A673 (cell line): ENCODE measurements around the gene UTS2R.

Experiments
- EZH2 ChIP-seq: fragments of 200-600 bp; sonication (generic); IDR thresholded peaks from 2 replicates; pipeline ENCODE4 v1.6.1; 2017; ENCODE audit warnings: borderline replicate concordance, low read depth, mild to moderate bottlenecking, mixed read lengths, antibody characterized with exemption, low read length; ENCODE audit not compliant: poor library complexity, severe bottlenecking
- TF ChIP-seq, protein P1 (sequence below): fragments of 300-800, 200-600 bp; sonication (generic); conservative IDR thresholded peaks from 2 replicates; pipeline ENCODE4 v1.5.1; 2017; ENCODE audit warnings: low read depth, mild to moderate bottlenecking, antibody characterized with exemption, low read length, moderate library complexity, mixed read lengths

DNA sequence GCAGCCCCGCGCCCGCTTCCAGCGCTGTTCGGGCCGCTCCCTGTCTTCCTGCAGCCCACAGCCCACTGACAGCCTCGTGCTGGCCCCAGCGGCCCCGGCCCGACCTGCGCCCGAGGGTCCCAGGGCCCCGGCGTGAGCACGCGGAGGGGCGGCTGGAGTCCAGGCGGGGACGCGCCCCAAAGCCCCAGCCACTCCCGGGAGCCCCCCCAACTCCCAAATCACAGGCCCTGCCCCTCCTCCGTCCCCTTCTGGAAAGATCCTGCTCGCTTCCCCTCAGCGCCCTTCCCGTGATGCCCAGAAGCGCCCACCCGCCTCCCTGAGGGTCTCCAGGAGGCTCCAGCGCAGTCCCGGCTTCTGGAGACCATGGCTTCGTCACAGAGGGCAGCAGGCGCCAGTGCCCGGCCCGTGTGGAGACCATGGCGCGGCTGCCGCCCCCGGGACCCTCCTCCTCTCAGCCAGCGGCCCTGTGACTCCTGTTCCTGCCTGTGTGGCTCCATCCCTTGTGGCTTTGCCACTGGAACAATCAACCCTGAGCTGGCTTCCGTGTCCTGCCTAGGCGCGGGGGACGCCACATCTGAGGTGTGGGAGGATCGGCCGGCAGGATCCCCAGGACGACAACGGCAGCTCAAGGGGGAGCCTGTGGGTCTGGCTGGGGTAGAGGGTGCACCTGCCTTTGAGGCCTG, 3.9 kb downstream of the UTS2R start:
- TF ChIP-seq EZH2, result no peak
- TF ChIP-seq, protein P1, sequence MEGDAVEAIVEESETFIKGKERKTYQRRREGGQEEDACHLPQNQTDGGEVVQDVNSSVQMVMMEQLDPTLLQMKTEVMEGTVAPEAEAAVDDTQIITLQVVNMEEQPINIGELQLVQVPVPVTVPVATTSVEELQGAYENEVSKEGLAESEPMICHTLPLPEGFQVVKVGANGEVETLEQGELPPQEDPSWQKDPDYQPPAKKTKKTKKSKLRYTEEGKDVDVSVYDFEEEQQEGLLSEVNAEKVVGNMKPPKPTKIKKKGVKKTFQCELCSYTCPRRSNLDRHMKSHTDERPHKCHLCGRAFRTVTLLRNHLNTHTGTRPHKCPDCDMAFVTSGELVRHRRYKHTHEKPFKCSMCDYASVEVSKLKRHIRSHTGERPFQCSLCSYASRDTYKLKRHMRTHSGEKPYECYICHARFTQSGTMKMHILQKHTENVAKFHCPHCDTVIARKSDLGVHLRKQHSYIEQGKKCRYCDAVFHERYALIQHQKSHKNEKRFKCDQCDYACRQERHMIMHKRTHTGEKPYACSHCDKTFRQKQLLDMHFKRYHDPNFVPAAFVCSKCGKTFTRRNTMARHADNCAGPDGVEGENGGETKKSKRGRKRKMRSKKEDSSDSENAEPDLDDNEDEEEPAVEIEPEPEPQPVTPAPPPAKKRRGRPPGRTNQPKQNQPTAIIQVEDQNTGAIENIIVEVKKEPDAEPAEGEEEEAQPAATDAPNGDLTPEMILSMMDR, result no peak
